Measurements from ENCODE around the gene HMGB3.
"Not testable (repeated sequence)": the region's sequence is repeated elsewhere in the genome, so short reads cannot be mapped to it uniquely, and the experiment has no call there.

Gene HMGB3

GRCh38 chrX:150977411-150978162 lies 5.5 kb upstream of the HMGB3 start:
- DNase-seq (ENCODE audit: low read depth) = no peak

- no peak for DNase-seq (ENCODE audit: low read depth)
These were observed 2.9 kb upstream of the HMGB3 start for GRCh38 chrX:150980186-150980585.

GRCh38 chrX:150980711-150981110 lies 2.4 kb upstream of the HMGB3 start:
- DNase-seq (ENCODE audit: low read depth) = no peak

GRCh38 chrX:150982235-150982787 lies 824 bp upstream of the HMGB3 start:
- no peak for DNase-seq (ENCODE audit: low read depth)

- no peak for DNase-seq (ENCODE audit: low read depth)
These were observed 510 bp downstream of the HMGB3 start for GRCh38 chrX:150983521-150984168.

- DNase-seq (ENCODE audit: low read depth) = no peak
These were observed 1.2 kb downstream of the HMGB3 start for GRCh38 chrX:150984169-150984824.

DNA sequence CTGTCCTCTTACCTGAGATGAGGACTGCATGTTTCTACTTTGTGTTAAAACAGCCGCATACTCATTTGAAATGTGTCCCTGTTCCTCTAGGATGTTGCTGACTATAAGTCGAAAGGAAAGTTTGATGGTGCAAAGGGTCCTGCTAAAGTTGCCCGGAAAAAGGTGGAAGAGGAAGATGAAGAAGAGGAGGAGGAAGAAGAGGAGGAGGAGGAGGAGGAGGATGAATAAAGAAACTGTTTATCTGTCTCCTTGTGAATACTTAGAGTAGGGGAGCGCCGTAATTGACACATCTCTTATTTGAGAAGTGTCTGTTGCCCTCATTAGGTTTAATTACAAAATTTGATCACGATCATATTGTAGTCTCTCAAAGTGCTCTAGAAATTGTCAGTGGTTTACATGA lies 4.6 kb downstream of the HMGB3 start:
- not testable (repeated sequence) for DNase-seq (ENCODE audit: low read depth)

GRCh38 chrX:150989420-150989819 lies 6.3 kb downstream of the HMGB3 start:
- DNase-seq (ENCODE audit: low read depth) = no peak

DNA sequence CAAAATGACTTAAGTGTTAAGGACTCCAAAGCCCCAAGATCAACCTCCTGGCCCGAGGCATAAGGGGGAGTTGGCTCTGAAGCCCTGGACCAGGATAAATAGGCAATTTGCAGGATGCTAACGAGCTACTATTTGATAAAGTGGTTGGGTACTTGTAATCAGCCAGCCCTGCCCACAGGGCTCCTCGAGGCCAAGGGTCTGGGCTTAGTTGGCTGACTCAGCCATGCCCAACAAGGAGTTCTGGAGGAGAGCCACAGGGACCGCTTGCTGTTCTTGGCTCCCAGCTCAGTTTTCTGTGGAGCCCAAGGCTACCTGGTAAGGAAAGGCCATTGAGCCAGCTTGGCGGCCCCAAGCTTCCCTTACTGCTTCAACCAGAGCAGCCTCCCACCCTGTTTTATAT lies 7.8 kb downstream of the HMGB3 start:
- DNase-seq (ENCODE audit: low read depth) = no peak

DNA sequence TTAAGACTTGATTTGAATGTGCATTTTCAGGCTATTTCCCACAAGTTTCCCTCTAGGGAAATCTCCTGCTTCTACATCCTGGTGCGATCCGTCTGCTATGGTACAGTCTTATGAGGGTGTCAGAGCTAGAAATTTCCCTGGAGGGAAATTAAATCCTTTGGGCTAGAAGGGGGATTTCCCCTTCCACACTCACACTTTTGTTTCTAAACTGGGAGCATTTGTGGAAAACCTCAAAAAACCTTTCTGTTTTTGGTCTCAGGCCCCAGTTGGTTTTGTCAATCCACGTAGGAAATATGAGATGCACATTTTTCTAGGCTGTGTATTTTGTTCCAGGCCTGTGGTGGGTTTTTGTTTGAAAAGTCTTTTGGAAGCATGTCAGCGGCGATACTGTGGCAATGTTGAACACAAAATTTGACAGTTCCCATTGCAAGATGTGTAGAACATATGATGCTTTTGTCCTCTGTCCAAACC lies 17.8 kb downstream of the HMGB3 start:
- no peak for DNase-seq (ENCODE audit: low read depth)

DNA sequence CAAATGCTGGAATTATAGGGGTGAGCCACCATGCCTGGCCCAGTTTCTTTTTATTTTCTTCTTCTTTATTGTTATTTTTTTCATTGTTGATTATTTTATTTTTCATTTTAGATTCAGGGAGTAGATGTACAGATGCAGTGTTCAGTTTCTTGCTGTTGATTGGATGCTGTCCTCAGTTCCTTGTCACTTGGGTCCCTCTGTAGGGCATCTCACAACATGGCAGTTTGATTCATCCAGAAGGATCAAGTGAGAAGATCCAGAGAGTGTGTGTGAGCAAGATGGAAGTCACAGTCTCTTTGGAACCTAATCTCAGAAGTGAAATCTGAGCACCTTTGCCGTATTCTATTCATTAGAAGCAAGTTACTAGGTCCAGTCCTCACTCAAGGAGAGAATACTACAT lies 20.9 kb downstream of the HMGB3 start:
- DNase-seq (ENCODE audit: low read depth) = no peak

DNA sequence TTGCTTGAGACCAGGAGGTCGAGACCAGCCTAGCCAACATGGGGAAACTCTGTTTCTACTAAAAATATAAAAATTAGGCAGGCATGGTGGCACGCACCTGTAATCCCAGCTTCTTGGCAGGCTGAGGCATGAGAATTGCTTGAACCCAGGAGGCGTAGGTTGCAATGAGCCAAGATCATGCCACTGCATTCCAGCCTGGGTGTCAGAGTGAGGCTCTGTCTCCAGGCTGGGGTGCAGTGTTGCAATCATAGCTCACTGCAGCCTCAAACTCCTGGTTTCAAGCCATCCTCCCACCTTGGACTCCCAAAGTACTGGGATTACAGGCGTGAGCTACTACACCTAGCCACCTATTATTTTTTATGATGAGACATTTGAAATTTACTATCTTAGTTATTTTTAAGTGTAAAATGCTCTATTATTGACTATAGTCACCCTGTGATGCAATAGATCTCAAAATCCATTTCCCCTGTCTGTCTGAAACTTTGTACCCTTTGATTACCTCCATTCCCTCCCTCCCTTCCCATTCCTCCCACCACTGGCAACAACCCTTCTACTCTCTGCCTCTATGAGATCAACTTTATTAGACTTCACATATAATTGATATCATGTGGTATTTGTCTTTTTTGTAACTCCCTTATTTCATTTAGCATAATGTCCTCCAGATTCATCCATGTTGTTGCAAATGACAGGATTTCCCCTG lies 23.4 kb downstream of the HMGB3 start:
- DNase-seq (ENCODE audit: low read depth) = no peak

- no peak for DNase-seq (ENCODE audit: low read depth)
These were observed 26.4 kb downstream of the HMGB3 start for GRCh38 chrX:151009582-151009981.

DNA sequence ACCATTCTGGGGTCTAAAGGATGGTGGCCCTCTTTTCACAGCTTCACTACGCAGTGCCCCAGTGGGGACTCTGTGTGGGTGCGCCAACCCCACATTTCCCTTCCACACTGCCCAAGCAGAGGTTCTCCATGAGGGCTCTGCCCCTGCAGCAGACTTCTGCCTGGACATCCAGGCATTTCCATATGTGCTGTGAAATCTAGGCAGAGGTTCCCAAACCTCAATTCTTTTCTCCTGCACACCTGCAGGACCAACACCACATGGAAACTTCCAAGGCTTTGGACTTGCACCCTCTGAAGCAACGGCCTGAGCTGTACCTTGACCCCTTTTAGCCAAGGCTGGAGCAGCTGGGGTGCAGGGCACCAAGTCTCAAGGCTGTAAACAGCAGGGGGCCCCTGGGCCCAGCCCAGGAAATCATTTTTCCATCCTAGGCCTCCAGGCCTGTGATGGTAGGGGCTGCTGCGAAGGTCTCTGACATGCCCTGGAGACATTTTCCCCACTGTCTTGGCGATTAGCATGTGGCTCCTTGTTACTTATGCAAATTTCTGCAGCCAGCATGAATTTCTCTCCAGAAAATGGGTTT lies 30.1 kb downstream of the HMGB3 start:
- DNase-seq (ENCODE audit: low read depth) = no peak

DNA sequence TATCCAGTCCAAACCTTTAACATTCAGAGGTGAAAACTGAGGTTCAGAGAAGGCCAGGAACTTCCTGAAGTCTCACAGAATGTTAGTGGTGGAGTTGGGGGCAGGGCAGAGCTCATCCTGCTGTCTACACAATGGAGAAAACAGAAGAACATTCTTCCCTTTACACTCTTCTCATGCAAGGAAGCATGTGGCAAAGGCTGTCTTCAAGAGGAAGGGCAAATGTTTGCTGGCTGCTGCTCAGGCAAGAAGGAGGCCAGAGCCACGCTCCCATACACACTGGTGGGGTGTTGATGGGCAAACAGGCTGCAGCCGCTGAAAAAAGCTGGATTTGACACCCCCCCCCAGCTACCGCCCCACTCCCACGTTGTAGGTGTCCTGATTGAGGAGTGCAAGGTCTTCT lies 32.5 kb downstream of the HMGB3 start:
- no peak for DNase-seq (ENCODE audit: low read depth)

DNA sequence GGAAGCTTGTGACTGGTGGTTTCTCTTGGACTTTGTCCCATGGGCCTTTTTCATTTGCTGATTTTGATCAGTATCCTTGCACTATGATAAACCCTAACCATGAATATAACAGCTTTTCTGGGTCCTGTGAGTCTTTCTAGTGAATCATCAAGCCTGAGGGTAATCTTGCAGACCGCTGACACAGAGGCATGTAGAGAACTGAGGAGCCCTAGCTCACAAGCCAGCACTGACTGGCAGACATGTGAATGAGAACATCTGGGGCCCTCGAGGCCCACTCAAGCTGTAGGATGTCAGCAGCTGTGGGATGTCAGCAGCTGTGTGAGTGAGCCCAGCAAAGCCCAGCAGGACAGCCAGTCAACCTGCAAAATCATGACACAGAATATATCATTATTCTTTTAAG lies 36.7 kb downstream of the HMGB3 start:
- DNase-seq (ENCODE audit: low read depth) = peak; percentile 8

DNA sequence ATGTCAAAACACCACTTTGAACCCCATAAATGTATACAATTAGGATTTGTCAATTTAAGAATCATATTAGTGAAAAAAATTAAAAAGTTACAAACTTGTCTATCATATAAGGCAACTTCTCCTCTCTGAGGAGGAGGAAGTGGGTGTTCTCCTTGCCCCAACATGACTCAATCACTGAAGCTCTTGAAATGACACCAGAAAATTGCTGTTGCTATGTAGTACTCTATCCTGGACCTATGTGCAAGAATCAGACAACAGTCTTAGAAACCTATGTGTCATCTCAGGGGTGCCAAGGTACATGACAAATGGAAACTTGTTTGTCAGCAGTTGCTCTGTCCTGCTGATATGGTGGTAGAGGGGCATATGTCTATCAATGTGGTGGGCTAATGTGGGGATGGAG lies 47.7 kb downstream of the HMGB3 start:
- no peak for DNase-seq (ENCODE audit: low read depth)

DNA sequence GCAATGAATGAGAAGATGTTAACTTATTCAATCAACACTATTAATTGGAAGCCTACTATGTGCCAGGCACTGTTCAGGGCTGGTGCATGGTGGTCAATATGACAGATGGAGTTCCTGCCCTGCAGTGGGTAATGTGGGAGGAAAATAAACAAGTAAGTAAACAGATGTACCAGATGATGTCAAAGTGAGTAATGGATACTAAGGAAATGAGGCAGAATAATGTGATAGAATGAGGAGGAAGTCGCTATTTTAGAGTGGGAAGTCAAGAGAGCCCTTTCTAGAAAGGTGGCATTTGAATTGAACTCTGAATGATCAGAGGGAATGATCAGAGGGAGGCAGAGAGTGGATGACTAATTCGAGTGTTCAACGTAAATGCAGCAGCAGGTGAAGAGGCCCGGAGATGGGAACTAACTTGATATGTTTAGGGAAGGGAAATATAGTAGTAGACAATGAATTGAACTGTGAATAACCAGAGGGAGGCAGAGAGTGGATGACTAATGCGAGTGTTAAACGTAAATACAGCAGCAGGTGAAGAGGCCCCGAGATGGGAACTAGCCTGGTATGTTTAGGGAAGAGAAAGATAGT lies 48.3 kb downstream of the HMGB3 start:
- DNase-seq (ENCODE audit: low read depth) = no peak

GRCh38 chrX:151039351-151039750 lies 56.2 kb downstream of the HMGB3 start:
- no peak for DNase-seq (ENCODE audit: low read depth)
